ENCODE measurements around the gene C1orf21. TPM values are rescaled to one million over a fixed set of nuclear protein-coding genes. Genes with fewer than 3 reads are reported as not detected.

C1orf21 gene
- total RNA-seq, 1 donor = 17.0 TPM

GRCh38 chr1:184512724-184513123, 125.9 kb downstream of the C1orf21 start:
- Histone ChIP-seq H2AFZ (ENCODE audit: low read length) (no peak overlapping the region), H3K4me3 (ENCODE audit: insufficient read depth, low read length) (no peak overlapping the region), H3K4me2 (ENCODE audit: insufficient read depth, low read length) (no peak overlapping the region), H3K27me3 (ENCODE audit: insufficient read depth, low read length) (no peaks in the 10 kb centered on the region), H3K4me1 (ENCODE audit: insufficient read depth, low read length) (peaks cover 9% of the 10 kb centered on the region), H4K20me1 (ENCODE audit: insufficient read depth, low read length) (no peaks in the 10 kb centered on the region), H3K27ac (ENCODE audit: low read depth, low read length) (no peak overlapping the region), H3K9me3 (ENCODE audit: low read depth, low read length) (no peaks in the 10 kb centered on the region), H3K79me2 (ENCODE audit: insufficient read depth, low read length) (no peaks in the 10 kb centered on the region), H3K36me3 (ENCODE audit: insufficient read depth, low read length) (no peaks in the 10 kb centered on the region)
- no peak for DNase-seq (ENCODE audit: insufficient read length, low spot score, missing footprints)
- TF ChIP-seq, protein P1, sequence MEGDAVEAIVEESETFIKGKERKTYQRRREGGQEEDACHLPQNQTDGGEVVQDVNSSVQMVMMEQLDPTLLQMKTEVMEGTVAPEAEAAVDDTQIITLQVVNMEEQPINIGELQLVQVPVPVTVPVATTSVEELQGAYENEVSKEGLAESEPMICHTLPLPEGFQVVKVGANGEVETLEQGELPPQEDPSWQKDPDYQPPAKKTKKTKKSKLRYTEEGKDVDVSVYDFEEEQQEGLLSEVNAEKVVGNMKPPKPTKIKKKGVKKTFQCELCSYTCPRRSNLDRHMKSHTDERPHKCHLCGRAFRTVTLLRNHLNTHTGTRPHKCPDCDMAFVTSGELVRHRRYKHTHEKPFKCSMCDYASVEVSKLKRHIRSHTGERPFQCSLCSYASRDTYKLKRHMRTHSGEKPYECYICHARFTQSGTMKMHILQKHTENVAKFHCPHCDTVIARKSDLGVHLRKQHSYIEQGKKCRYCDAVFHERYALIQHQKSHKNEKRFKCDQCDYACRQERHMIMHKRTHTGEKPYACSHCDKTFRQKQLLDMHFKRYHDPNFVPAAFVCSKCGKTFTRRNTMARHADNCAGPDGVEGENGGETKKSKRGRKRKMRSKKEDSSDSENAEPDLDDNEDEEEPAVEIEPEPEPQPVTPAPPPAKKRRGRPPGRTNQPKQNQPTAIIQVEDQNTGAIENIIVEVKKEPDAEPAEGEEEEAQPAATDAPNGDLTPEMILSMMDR (IDR thresholded peaks at IDR 0.05; ENCODE audit: extremely low read depth, low read depth, low read length) = no peak

DNA sequence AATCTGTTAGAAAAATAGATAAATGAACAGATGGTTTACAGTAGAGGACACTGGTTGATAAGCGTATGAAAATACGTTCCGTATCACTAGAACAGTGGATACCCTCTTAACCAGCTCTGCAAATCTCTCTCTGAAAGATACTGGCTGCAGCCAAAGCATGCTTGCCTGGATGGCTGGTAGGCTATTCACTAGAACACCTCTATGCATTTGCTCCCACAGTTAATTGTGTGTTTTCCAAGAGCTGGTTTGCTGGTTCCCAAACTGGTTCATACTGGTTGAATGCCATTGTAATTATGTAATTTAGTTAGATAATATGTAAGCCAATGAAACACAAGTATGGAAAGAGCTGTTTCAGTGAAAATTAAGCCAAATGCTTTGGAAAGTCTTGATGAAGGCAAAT, 126.6 kb downstream of the C1orf21 start:
- TF ChIP-seq, protein P1 (IDR thresholded peaks at IDR 0.05; ENCODE audit: extremely low read depth, low read depth, low read length) = no peak
- H3K4me1 ChIP-seq (ENCODE audit: insufficient read depth, low read length) = peaks cover 6% of the 10 kb centered on the region
- H3K36me3 ChIP-seq (ENCODE audit: insufficient read depth, low read length) = no peaks in the 10 kb centered on the region
- no peaks in the 10 kb centered on the region for H4K20me1 ChIP-seq (ENCODE audit: insufficient read depth, low read length)
- H2AFZ ChIP-seq (ENCODE audit: low read length) = no peak overlapping the region
- H3K4me2 ChIP-seq (ENCODE audit: insufficient read depth, low read length) = no peak overlapping the region
- no peak overlapping the region for H3K27ac ChIP-seq (ENCODE audit: low read depth, low read length)
- H3K4me3 ChIP-seq (ENCODE audit: insufficient read depth, low read length) = no peak overlapping the region
- no peak for DNase-seq (ENCODE audit: insufficient read length, low spot score, missing footprints)
- H3K27me3 ChIP-seq (ENCODE audit: insufficient read depth, low read length) = no peaks in the 10 kb centered on the region
- H3K79me2 ChIP-seq (ENCODE audit: insufficient read depth, low read length) = no peaks in the 10 kb centered on the region
- no peaks in the 10 kb centered on the region for H3K9me3 ChIP-seq (ENCODE audit: low read depth, low read length)

DNA sequence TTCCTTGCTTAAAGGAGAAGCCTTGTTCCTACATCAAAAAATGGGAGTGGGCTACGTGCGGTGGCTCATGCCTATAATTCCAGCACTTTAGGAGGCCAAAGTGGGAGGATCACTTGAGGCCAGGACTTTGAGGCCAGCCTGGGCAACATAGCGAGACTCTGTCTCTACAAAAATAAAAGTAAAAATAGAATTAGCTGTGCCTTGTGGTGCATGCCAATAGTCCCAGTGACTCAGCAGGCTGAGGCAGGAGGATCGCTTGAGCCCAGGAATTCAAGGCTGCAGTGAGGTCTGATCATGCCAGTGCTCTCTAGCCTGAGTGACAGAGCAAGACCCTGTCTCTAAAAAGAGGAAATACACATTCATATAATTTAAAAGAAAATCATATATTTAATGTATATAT, 127.1 kb downstream of the C1orf21 start:
- TF ChIP-seq, protein P1 (IDR thresholded peaks at IDR 0.05; ENCODE audit: extremely low read depth, low read depth, low read length) = no peak
- Histone ChIP-seq H4K20me1 (ENCODE audit: insufficient read depth, low read length) (no peaks in the 10 kb centered on the region), H3K36me3 (ENCODE audit: insufficient read depth, low read length) (no peaks in the 10 kb centered on the region), H3K4me3 (ENCODE audit: insufficient read depth, low read length) (no peak overlapping the region), H2AFZ (ENCODE audit: low read length) (no peak overlapping the region), H3K4me2 (ENCODE audit: insufficient read depth, low read length) (no peak overlapping the region), H3K4me1 (ENCODE audit: insufficient read depth, low read length) (peaks cover 6% of the 10 kb centered on the region), H3K9me3 (ENCODE audit: low read depth, low read length) (no peaks in the 10 kb centered on the region), H3K27ac (ENCODE audit: low read depth, low read length) (no peak overlapping the region), H3K79me2 (ENCODE audit: insufficient read depth, low read length) (no peaks in the 10 kb centered on the region), H3K27me3 (ENCODE audit: insufficient read depth, low read length) (no peaks in the 10 kb centered on the region)
- DNase-seq (ENCODE audit: insufficient read length, low spot score, missing footprints) = peak; percentile 5

DNA sequence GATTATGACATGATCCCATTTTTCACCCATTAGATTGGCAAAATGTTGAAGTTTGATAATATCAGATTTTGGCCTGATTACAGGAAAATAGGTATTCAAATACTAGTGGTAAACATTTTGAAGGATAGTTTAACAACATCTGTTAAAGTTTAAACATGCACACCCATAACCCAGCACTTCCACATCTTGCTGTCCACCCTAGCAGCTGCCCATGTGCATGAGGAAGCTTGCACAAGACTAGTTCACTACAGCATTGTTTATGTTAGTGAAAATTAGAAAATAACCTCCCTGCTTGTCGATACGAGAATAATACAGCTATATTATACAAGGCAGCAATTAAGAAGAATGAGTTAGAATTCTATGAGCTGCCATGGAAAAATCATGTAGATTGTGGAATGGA, 127.6 kb downstream of the C1orf21 start:
- H3K79me2 ChIP-seq (ENCODE audit: insufficient read depth, low read length) = no peaks in the 10 kb centered on the region
- H3K4me1 ChIP-seq (ENCODE audit: insufficient read depth, low read length) = peaks cover 6% of the 10 kb centered on the region
- H4K20me1 ChIP-seq (ENCODE audit: insufficient read depth, low read length) = no peaks in the 10 kb centered on the region
- H3K27me3 ChIP-seq (ENCODE audit: insufficient read depth, low read length) = no peaks in the 10 kb centered on the region
- H2AFZ ChIP-seq (ENCODE audit: low read length) = no peak overlapping the region
- TF ChIP-seq, protein P1 (IDR thresholded peaks at IDR 0.05; ENCODE audit: extremely low read depth, low read depth, low read length) = no peak
- H3K9me3 ChIP-seq (ENCODE audit: low read depth, low read length) = no peaks in the 10 kb centered on the region
- H3K4me2 ChIP-seq (ENCODE audit: insufficient read depth, low read length) = no peak overlapping the region
- H3K27ac ChIP-seq (ENCODE audit: low read depth, low read length) = no peak overlapping the region
- peak; percentile 3 for DNase-seq (ENCODE audit: insufficient read length, low spot score, missing footprints)
- no peak overlapping the region for H3K4me3 ChIP-seq (ENCODE audit: insufficient read depth, low read length)
- H3K36me3 ChIP-seq (ENCODE audit: insufficient read depth, low read length) = no peaks in the 10 kb centered on the region
